K562 (cell line): Measurements from ENCODE around the gene PARD3. TPM values are rescaled to one million over a fixed set of nuclear protein-coding genes. Genes with fewer than 3 reads are reported as not detected.

Source experiments
- ATAC-seq: fragments of 200-7000 bp; cut with Tn5 transposase; 3 replicates; pipeline ENCODE4 v1.9.1; 2020; ENCODE audit warnings: moderate library complexity
- BruUV-seq: library from RNA; stranded (reverse); fragments of 400-500 nt; replicated peaks from 2 replicates; lab custom pipeline; 2021; lab: Mats Ljungman, UMichigan
- CTCF ChIA-PET: fragments of 300-600 bp; formaldehyde crosslinking; extraction: SDS; loops from one replicate; lab custom pipeline; 2021; ENCODE audit warnings: low intra/inter-chr PET ratio; lab: Yijun Ruan, JAX
- POLR2A ChIA-PET: fragments of 300-600, 350-650 bp; sonication (Branson Sonifier 250); formaldehyde crosslinking; extraction: SDS; loops from one replicate; lab custom pipeline; 2021; ENCODE audit warnings: antibody characterized with exemption, inconsistent platforms; lab: Yijun Ruan, JAX
- DNase-seq, 4 experiments: peaks; one replicate each; pipeline versions ENCODE4 v3.0.0 to v3.0.0-alpha.2; 2011 to 2018; ENCODE audit warnings: low spot score in 3 of 4, mixed read lengths in 3 of 4; ENCODE audit errors: extremely low read depth in 1 of 4
- FAIRE-seq: peaks from 2 replicates; lab custom pipeline; 2011; peaks lifted over from hg19 to GRCh38; lab: Jason Lieb, UNC
- H2AFZ ChIP-seq: 2 replicates; pipeline ENCODE4 v1.6.0; 2011; ENCODE audit warnings: low read depth, low read length, control low read depth, inconsistent platforms
- H3K27ac ChIP-seq: fragments of 200-600 bp; 3 replicates; pipeline ENCODE4 v1.8.0; 2011; ENCODE audit warnings: low read depth, mild to moderate bottlenecking, control low read depth, inconsistent platforms, low read length, moderate library complexity, mixed read lengths; ENCODE audit errors: extremely low read depth
- H3K27me3 ChIP-seq, 2 experiments: fragments of 300-600 bp in 1 of 2; 2 replicates in 1 of 2; 3 replicates in 1 of 2; pipeline versions ENCODE4 v1.6.0 to v1.8.0; 2011; ENCODE audit warnings: inconsistent platforms in 2 of 2, low read length in 2 of 2, mild to moderate bottlenecking in 1 of 2, mixed read lengths in 1 of 2, moderate library complexity in 1 of 2; ENCODE audit not compliant: control insufficient read depth in 2 of 2, insufficient read depth in 2 of 2
- H3K36me3 ChIP-seq: fragments of 300-600 bp; 3 replicates; pipeline ENCODE4 v1.8.0; 2011; ENCODE audit warnings: mild to moderate bottlenecking, low read length, inconsistent platforms; ENCODE audit not compliant: control insufficient read depth, insufficient read depth
- H3K4me1 ChIP-seq, 2 experiments: fragments of 200-600 bp in 1 of 2; replicated peaks in 1 of 2; 2 replicates in 1 of 2; 3 replicates in 1 of 2; pipeline versions ENCODE4 v1.5.1 to v1.8.0; 2011; ENCODE audit warnings: inconsistent platforms in 2 of 2, low read length in 2 of 2, mild to moderate bottlenecking in 1 of 2, mixed read lengths in 1 of 2, moderate library complexity in 1 of 2; ENCODE audit not compliant: control insufficient read depth in 2 of 2, insufficient read depth in 2 of 2
- H3K4me2 ChIP-seq: 2 replicates; pipeline ENCODE4 v1.6.1; 2011; ENCODE audit warnings: low read length, control low read depth, inconsistent platforms, mixed read lengths; ENCODE audit not compliant: insufficient read depth
- H3K4me3 ChIP-seq: fragments of 200-600 bp; sonication (generic), shearing (Covaris generic); 2 replicates; pipeline ENCODE4 v1.5.1; 2016; ENCODE audit warnings: control low read depth, inconsistent platforms
- H3K79me2 ChIP-seq: fragments of 200-600 bp; 3 replicates; pipeline ENCODE4 v1.8.0; 2011; ENCODE audit warnings: low read length, inconsistent platforms; ENCODE audit not compliant: control insufficient read depth, insufficient read depth
- H3K9ac ChIP-seq, 2 experiments: 2 replicates each; pipeline versions ENCODE4 v1.6.0 to v1.6.1; 2011; ENCODE audit warnings: low read depth in 2 of 2, low read length in 2 of 2, control low read depth in 1 of 2, inconsistent platforms in 1 of 2, mild to moderate bottlenecking in 1 of 2, mixed read lengths in 1 of 2; ENCODE audit not compliant: insufficient read depth in 1 of 2
- H3K9me1 ChIP-seq: one replicate; pipeline ENCODE4 v1.6.0; 2011; ENCODE audit warnings: inconsistent platforms, mild to moderate bottlenecking, low read length, moderate library complexity; ENCODE audit not compliant: control insufficient read depth, insufficient read depth
- H3K9me3 ChIP-seq: replicated peaks from 2 replicates; pipeline ENCODE4 v1.5.1; 2011; ENCODE audit warnings: low read depth, low read length, inconsistent platforms; ENCODE audit not compliant: control insufficient read depth, insufficient read depth
- H4K20me1 ChIP-seq: replicated peaks from 2 replicates; pipeline ENCODE4 v1.6.1; 2011; ENCODE audit warnings: low read length, inconsistent platforms, mixed read lengths; ENCODE audit not compliant: control insufficient read depth, insufficient read depth
- BRD9 ChIP-seq: fragments of 450-650 bp; IDR thresholded peaks from 2 replicates; pipeline ENCODE4 v1.6.1; 2018; ENCODE audit warnings: low read depth; ENCODE audit not compliant: partially characterized antibody
- CC2D1A ChIP-seq: fragments of 450-650 bp; IDR thresholded peaks from 2 replicates; pipeline ENCODE4 v1.6.1; 2017; ENCODE audit warnings: mild to moderate bottlenecking
- ILK ChIP-seq: fragments of 450-650 bp; IDR thresholded peaks from 2 replicates; pipeline ENCODE4 v1.6.1; 2016; ENCODE audit warnings: missing genetic modification characterization, low read depth, mild to moderate bottlenecking, missing compliant biosample characterization, moderate library complexity, borderline replicate concordance
- MAFF ChIP-seq: IDR thresholded peaks from 2 replicates; pipeline ENCODE4 v1.6.1; 2012; ENCODE audit warnings: low read length, improper control_type of control experiment
- MAZ ChIP-seq, 2 experiments: fragments of 450-650 bp in 1 of 2; sonication (generic) in 1 of 2; formaldehyde crosslinking; IDR thresholded peaks in 1 of 2; conservative IDR thresholded peaks in 1 of 2; 2 replicates each; pipeline versions ENCODE4 v1.4.0 to v1.5.0; 2020; ENCODE audit warnings: mild to moderate bottlenecking in 1 of 2, missing genetic modification reagents in 1 of 2
- MECOM ChIP-seq: fragments of 250-450 bp; sonication (Bioruptor Pico); IDR thresholded peaks from 2 replicates; pipeline ENCODE4 v1.8.0; 2022; ENCODE audit warnings: inconsistent platforms
- MYBL2 ChIP-seq, 2 experiments: fragments of 450-650 bp in 1 of 2; sonication (generic) in 1 of 2; formaldehyde crosslinking in 1 of 2; IDR thresholded peaks; 2 replicates each; pipeline versions ENCODE4 v1.6.1 to v1.8.1; 2017 to 2022; ENCODE audit warnings: borderline replicate concordance in 1 of 2, inconsistent platforms in 1 of 2, low read depth in 1 of 2, mild to moderate bottlenecking in 1 of 2, missing genetic modification reagents in 1 of 2, moderate library complexity in 1 of 2
- WGBS: fragments of 100-300 bp; shearing (Covaris generic); methylation state at CpG from one replicate; pipeline ENCODE4 v1.1.6; 2016; ENCODE audit warnings: low coverage, mixed read lengths; ENCODE audit not compliant: insufficient coverage; ENCODE audit errors: missing lambda C conversion rate; 5-methylcytosine and 5-hydroxymethylcytosine counted together
- in situ Hi-C: fragments of 300-500 bp; cut with MboI; formaldehyde crosslinking; loops from 4 replicates; pipeline ENCODE4 v1.15.0; 2018; ENCODE audit warnings: inconsistent platforms, mixed read lengths
- intact Hi-C: fragments of 100-400 bp; cut with micrococcal nuclease; formaldehyde crosslinking; loops from 2 replicates; pipeline ENCODE4 v1.14.2; 2022
- polyA plus RNA-seq, 8 experiments: library from polyadenylated mRNA; depleted of rRNA in 4 of 8; stranded (reverse) in 5 of 8; unstranded in 3 of 8; fragments of >200 nt; fragmentation: Nextera tagmentation in 2 of 8; fragmentation: Illumina TruSeq in 1 of 8; extraction: Ambion mirVana in 2 of 8; extraction: Trizol in 1 of 8; gene quantifications; 2 replicates each; pipeline versions ENCODE4 v1.2.1 to v1.2.3, GENCODE V29; 2011 to 2014; ENCODE audit warnings: inconsistent platforms in 1 of 8, missing spikeins in 1 of 8
- total RNA-seq, 7 experiments: library from RNA; depleted of rRNA in 6 of 7; stranded (reverse); fragments of >200 nt in 6 of 7; fragmentation: Illumina TruSeq in 2 of 7; extraction: Trizol in 2 of 7; gene quantifications; 2 replicates each; pipeline versions ENCODE4 v1.2.1 to v1.2.3, GENCODE V29; 2011 to 2021; ENCODE audit warnings: low replicate concordance in 1 of 7
- TF ChIP-seq, protein P1 (sequence below): fragments of 450-650 bp; IDR thresholded peaks from 2 replicates; pipeline ENCODE4 v1.6.1; 2016; ENCODE audit warnings: borderline replicate concordance
- TF ChIP-seq, protein P2 (sequence below), 2 experiments: fragments of 450-650 bp in 1 of 2; sonication (generic) in 1 of 2; formaldehyde crosslinking in 1 of 2; IDR thresholded peaks in 1 of 2; conservative IDR thresholded peaks in 1 of 2; 2 replicates each; pipeline versions ENCODE4 v1.6.1 to v1.8.1; 2016 to 2023; ENCODE audit warnings: mild to moderate bottlenecking in 2 of 2, moderate library complexity in 2 of 2, inconsistent platforms in 1 of 2, missing genetic modification reagents in 1 of 2
- TF ChIP-seq, protein P3 (sequence below): sonication (generic); formaldehyde crosslinking; IDR thresholded peaks from 2 replicates; pipeline ENCODE4 v1.8.1; 2023; ENCODE audit warnings: mild to moderate bottlenecking, missing genetic modification reagents

PARD3 gene
- total and polyA plus RNA-seq, 9 of the 15 experiments (the other 6 are each of a cell fraction or from before 2014, with no cell fraction given) = 2.7 to 11.7 (median 7.7) TPM

GRCh38 chr10:34446049-34446448 is 369.0 kb downstream of the PARD3 start (continued):
- TF ChIP-seq, protein P1, sequence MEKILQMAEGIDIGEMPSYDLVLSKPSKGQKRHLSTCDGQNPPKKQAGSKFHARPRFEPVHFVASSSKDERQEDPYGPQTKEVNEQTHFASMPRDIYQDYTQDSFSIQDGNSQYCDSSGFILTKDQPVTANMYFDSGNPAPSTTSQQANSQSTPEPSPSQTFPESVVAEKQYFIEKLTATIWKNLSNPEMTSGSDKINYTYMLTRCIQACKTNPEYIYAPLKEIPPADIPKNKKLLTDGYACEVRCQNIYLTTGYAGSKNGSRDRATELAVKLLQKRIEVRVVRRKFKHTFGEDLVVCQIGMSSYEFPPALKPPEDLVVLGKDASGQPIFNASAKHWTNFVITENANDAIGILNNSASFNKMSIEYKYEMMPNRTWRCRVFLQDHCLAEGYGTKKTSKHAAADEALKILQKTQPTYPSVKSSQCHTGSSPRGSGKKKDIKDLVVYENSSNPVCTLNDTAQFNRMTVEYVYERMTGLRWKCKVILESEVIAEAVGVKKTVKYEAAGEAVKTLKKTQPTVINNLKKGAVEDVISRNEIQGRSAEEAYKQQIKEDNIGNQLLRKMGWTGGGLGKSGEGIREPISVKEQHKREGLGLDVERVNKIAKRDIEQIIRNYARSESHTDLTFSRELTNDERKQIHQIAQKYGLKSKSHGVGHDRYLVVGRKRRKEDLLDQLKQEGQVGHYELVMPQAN = no peak
- no peak for TF ChIP-seq MYBL2 (IDR thresholded peaks at IDR 0.05; ENCODE audit: low read depth)
- no peak for TF ChIP-seq MYBL2 (CRISPR knock-in tag; IDR thresholded peaks at IDR 0.05; ENCODE audit: borderline replicate concordance)
- TF ChIP-seq, all 486 proteins: peak for 0

GRCh38 chr10:34444223-34445183 is 370.6 kb downstream of the PARD3 start:
- POLR2A ChIA-PET = interaction anchor here (0.7 kb wide), 1 partner anchor 25 kb away, joined by 3 read pairs; no protein-coding TSS in a partner anchor
- TF ChIP-seq ILK (tag) (no peak), BRD9 (no peak), MECOM (CRISPR knock-in tag) (no peak), CC2D1A (no peak), MAFF (peak; percentile 30), MAZ (CRISPR knock-in tag; conservative IDR thresholded peaks at IDR 0.05 in 1 of 2, IDR thresholded peaks at IDR 0.05 in 1 of 2) (no peak)
- TF ChIP-seq, protein P2, sequence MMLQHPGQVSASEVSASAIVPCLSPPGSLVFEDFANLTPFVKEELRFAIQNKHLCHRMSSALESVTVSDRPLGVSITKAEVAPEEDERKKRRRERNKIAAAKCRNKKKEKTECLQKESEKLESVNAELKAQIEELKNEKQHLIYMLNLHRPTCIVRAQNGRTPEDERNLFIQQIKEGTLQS (IDR thresholded peaks at IDR 0.05) = no peak
- TF ChIP-seq, protein P2 (CRISPR knock-in tag; conservative IDR thresholded peaks at IDR 0.05) = no peak
- TF ChIP-seq, protein P3, sequence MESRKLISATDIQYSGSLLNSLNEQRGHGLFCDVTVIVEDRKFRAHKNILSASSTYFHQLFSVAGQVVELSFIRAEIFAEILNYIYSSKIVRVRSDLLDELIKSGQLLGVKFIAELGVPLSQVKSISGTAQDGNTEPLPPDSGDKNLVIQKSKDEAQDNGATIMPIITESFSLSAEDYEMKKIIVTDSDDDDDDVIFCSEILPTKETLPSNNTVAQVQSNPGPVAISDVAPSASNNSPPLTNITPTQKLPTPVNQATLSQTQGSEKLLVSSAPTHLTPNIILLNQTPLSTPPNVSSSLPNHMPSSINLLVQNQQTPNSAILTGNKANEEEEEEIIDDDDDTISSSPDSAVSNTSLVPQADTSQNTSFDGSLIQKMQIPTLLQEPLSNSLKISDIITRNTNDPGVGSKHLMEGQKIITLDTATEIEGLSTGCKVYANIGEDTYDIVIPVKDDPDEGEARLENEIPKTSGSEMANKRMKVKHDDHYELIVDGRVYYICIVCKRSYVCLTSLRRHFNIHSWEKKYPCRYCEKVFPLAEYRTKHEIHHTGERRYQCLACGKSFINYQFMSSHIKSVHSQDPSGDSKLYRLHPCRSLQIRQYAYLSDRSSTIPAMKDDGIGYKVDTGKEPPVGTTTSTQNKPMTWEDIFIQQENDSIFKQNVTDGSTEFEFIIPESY (CRISPR knock-in tag) = no peak

More at GRCh38 chr10:34444223-34445183, 370.6 kb downstream of the PARD3 start:
- no peak for DNase-seq
- no peak for FAIRE-seq
- no TSS peak for BruUV-seq
- Histone ChIP-seq H3K36me3 (no peaks in the 10 kb centered on the region), H3K9me1 (no peaks in the 10 kb centered on the region), H3K9ac (no peak overlapping the region), H3K79me2 (no peaks in the 10 kb centered on the region), H3K9me3 (no peaks in the 10 kb centered on the region), H3K4me1 (no peaks in the 10 kb centered on the region), H3K4me2 (no peak overlapping the region), H3K27me3 (no peaks in the 10 kb centered on the region), H3K4me3 (no peak overlapping the region), H4K20me1 (no peaks in the 10 kb centered on the region), H2AFZ (no peak overlapping the region), H3K27ac (no peak overlapping the region)
- intact Hi-C loops = no loop called here
- CTCF ChIA-PET = no interaction called here
- in situ Hi-C loops = no loop called here
- WGBS = 17% methylated on average over 4 of the region's 4 CpGs
- ATAC-seq = no peak
